ENCODE results near the gene TM9SF4.

GRCh38 chr20:32108814-32109391, 611 bp upstream of the TM9SF4 start:
- TF ChIP-seq, protein P1, sequence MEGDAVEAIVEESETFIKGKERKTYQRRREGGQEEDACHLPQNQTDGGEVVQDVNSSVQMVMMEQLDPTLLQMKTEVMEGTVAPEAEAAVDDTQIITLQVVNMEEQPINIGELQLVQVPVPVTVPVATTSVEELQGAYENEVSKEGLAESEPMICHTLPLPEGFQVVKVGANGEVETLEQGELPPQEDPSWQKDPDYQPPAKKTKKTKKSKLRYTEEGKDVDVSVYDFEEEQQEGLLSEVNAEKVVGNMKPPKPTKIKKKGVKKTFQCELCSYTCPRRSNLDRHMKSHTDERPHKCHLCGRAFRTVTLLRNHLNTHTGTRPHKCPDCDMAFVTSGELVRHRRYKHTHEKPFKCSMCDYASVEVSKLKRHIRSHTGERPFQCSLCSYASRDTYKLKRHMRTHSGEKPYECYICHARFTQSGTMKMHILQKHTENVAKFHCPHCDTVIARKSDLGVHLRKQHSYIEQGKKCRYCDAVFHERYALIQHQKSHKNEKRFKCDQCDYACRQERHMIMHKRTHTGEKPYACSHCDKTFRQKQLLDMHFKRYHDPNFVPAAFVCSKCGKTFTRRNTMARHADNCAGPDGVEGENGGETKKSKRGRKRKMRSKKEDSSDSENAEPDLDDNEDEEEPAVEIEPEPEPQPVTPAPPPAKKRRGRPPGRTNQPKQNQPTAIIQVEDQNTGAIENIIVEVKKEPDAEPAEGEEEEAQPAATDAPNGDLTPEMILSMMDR (IDR thresholded peaks at IDR 0.05): no peak
- no peak for TF ChIP-seq POLR2A (IDR thresholded peaks at IDR 0.05)

Data from uterus (tissue), 2 donors.